NOMO-1 treated with DMSO at 0.1 percent for 48 hours (cell line): ENCODE data around the gene MRPL38.
"Not testable (repeated sequence)": the region's sequence is repeated elsewhere in the genome, so short reads cannot be mapped to it uniquely, and the experiment has no call there.

Source experiments
- DNase-seq: peaks from one replicate; lab custom pipeline; 2025; ENCODE audit not compliant: unreplicated experiment; lab: John Stamatoyannopoulos, UW

Gene MRPL38

GRCh38 chr17:75897160-75898019, 7.3 kb downstream of the MRPL38 start:
- DNase-seq: no peak

DNA sequence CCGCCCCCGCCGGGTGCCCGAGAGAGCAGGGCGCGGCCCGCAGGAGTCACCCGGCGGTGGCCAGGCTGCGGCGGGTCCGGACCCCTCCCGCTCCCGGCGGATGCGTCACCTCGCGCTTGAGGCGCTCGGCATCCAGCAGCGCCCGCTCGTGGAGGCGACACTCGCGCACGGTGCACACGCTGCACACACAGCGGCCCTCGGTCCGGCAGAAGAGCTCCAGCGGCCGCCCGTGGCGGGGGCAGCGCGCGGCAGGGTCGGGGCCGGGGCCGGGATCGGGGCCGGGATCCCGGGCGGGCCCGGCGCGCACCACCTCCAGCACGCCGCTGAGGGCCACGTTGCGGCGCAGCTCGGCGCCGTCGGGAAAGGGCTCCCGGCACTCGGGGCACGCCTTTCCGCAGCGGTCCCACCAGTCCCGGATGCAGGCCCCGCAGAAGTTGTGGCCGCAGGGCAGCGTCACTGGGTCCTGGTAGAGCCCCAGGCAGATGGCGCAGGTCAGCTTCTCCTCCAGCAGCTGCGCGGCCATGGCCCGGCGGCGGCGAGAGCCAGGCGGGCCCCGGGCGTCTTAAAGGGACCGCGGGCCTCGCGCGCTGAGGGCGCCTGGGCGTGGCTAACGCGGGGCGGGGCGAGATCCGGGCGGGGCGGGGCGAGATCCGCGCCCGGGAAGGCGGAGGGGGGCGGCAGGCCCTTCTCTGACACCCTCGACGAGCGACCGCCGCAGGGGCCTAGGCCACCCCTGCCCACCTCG, 8.1 kb downstream of the MRPL38 start, which contains the start of gene TRIM65:
Gene TRIM65, minus strand, starts transcription at position 537 of the 745 bp plus-strand sequence. Its CDS starts 14 bp downstream, at position 523.
- DNase-seq: peak; percentile 68

DNA sequence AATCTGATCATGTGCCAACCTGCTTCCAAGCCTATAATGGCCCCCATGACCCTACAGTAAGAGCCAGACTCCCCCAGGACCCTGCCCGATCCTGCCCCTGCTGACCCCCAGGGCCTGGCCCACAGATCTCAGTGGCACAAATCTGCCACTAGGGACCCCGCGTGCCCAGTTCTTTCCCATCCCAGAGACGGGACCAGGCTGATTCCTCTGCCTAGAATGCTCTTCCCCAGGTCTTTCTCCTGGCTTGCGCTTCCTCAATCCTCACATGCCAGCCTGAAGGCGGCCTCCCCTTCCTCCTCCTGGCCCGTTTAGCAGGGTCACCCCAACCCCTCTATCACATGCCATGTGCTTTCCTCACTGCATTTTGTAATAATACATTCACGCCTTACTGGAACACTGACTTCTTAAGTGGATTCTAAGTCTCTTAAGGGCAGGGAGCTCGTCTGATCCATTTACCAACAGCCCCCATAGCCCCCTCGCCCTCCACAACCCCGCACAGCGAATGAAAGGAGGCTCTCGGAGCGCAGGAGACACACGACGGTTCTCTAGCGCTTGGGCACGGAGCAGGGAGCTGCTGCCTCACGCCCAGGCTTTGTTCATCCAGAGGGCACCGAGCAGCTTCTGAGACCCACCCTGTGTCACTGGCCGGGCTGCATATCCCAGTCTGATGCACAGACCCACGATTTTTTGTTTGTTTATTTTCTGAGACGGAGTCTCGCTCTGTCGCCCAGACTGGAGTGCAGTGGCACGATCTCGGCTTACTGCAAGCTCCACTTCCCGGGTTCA, 9.1 kb downstream of the MRPL38 start:
- DNase-seq: no peak

DNA sequence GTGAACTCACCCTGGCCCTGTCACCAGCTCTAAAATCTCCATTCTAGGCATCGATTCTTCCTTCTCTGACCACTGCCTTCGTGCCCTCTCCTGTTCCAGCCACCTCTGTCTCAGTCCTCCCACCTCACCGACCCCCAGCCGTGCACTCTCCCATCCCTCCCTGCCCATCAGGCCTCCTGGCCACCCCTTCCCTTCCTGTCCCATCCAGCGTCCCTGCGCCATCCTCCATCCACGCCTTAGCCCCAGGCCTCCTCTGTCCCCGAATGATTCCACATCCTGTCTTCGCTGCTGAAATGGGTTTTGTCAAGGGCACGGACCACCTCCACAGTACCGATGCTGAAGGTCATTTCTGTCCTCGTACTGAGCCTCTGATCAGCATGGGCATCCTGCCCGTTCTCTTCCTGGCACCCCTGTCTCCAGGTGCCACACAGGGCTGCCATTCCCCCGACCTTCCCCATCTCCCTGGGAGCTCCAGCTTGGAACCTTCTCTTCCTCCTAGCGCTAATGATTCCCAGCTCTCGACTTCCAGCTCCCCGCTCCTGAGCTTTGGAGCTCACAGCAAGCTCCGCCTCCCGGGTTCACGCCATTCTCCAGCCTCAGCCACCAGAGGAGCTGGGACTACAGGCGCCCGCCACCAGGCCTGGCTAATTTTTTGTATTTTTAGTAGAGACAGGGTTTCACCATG, 10.5 kb downstream of the MRPL38 start:
- DNase-seq: no peak

DNA sequence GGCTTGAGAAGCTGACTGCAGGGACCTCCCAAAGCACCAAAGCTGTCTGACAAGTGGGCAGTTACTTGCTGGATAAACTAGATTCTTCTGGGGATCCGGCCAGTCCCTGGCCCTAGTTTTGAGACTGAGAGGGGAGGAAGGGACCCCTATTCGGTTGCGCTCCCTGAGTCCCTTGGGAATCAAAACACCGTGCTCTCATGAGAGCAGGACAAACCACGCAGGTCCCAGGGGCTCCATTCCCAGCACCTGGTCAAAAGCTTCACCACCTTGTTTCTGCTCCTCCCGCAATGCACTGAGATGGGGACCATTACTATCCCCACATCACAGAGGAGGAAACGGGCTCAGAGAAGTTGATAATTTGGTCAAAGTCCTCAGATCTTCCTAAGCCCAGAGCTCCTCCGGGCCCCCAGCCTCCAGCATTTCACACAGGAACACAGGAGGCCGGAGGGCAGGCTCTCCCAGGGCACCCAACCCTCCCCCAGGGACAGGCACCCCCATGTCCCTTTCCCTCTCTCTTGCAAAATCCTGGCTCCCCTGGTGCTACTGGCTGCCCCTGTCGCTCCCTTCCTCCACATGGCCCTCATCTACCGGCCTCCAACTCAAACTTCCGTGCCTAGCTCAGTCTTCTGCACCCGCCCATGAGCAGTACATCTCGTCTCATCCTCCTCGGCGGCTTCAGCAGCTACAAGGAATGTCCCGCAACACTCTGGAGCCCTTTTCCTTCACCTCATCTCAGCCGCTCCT, 11.2 kb downstream of the MRPL38 start:
- no peak for DNase-seq

GRCh38 chr17:75892556-75893224, 12.0 kb downstream of the MRPL38 start:
- no peak for DNase-seq

- DNase-seq: no peak
Observed at GRCh38 chr17:75891605-75892555, 12.8 kb downstream of the MRPL38 start.

DNA sequence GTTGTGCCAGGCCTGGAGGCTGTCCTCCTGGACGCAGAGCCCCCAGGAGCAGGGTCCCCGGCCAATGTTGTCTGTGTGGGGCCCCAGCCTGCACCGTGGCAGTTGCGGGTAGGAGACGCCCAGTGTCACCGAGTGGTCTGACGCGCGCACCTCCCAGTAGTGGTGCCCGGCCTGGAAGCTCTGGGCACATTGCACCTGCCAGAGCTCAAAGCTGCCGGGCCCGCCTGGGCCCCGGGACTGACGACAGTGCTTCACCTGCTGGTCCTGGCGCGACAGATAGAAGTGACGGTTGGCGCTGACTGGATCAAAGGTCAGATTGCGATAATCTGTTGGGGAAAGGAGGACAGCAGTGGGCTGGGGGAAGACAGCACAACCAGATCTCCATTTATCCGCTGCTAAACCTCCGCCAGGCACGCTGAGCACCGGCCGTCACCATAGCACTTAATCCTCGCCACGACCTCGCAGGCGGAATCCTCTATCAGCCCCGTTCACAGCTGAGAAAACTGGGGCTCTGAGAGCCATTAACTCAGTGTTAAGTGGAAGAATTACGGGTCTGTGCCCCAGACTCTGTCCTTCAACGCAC, 13.6 kb downstream of the MRPL38 start:
- DNase-seq: no peak

DNA sequence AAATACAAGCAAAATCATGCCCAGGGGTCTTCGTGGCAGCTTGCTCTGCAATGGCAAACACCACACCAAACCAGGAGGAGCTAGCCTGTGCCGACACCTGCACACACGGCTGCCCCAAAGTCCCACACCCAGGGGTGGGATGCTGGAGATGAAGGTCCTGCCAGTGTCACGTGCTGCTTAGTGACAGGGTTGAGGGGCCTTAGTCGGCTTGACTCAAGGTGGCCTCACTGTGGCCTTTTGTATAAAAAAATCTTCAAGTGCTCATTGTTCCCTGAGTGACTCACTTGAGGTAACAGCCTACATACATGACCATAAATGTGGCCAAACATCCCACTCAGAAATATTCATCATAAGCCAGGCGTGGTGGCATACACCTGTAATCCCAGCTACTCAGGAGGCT, 15.2 kb downstream of the MRPL38 start:
- no peak for DNase-seq

DNA sequence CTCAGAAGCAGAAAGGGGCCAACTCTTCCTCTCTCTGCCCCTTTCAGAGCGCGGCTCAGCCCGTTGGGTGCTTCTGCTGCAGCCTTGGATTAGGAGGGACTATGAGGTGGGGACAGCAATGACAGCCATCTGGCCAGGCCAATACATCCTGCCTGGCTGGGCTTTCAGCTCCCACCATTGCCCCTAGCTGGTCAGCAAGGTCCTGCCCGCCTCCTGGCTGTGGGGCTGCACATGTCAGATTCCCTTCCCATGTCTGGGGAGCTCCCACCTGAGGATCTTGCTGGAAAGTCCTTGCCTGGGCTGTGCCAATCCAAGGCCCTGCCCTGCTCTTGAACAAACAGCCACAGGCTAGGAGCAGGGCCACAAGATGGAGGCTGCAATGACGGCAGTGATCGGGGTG, 16.2 kb downstream of the MRPL38 start:
- DNase-seq: no peak

DNA sequence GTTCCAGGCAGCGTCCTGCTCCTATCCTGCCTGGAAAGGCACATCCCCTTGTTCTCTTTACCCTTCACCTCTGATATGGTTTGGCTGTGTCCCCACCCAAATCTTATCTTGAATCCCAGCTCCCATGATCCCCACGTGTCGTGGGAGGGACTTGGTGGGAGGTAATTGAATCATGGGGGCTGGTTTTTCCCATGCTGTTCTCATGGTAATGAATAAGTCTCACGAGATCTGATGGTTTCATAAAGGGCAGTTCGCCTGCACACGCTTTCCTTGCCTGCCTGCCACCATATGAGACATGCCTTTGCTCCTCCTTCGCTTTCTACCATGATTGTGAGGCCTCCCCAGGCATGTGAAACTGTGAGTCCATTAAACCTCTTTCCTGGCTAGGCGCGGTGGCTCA, 18.8 kb downstream of the MRPL38 start:
- DNase-seq: not testable (repeated sequence)

GRCh38 chr17:75885431-75885830, 19.3 kb downstream of the MRPL38 start:
- no peak for DNase-seq

- DNase-seq: no peak
Observed at GRCh38 chr17:75881678-75882454, 22.8 kb downstream of the MRPL38 start.

GRCh38 chr17:75880266-75880665, 24.4 kb downstream of the MRPL38 start:
- DNase-seq: no peak

DNA sequence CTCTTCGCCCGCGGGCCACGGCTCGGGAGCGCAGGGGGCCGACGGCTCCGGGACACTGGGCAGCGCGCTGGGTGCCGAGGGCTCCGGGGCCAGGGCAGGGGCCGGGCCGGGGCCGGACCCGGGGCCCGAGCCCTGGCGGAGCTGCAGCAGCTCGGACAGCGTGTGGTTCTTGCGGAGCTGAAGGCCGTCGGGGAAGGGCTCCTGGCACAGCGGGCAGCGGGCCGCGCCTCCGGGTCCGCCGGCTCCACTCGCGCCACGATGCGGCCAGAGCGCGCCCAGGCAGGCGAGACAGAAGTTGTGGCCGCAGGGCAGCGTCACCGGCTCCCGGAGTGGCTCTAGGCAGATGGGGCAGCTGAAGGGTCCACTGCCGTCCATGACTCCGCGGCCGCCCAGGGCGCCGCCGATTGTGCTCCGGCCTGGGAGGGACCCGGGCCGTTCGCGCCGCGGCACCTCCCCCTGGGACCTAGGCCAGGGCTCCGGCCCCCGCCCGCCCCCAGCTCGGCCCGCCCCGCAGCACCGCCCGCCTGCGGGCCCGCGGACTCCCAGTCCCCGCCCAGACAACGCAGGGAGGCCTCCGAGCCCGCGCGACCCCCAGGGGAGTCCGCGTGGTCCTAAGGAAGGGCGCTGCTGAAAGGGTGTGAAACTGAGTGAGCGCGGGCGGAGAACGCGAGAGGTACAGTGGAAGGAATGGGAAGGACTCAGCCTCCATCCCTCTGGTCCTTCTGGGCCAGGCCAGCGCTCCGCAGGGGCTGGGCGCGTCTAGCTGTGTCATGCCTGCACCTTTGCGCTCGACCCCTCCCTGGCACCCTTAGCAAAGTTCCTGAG, 26.3 kb downstream of the MRPL38 start, which contains the start of gene TRIM47:
Gene TRIM47, minus strand, starts transcription at position 408 of the 825 bp plus-strand sequence. Its CDS starts 33 bp downstream, at position 375.
- DNase-seq: no peak

GRCh38 chr17:75877752-75878173, 26.9 kb downstream of the MRPL38 start:
- DNase-seq: peak; percentile 68
